K562 (cell line): ENCODE measurements around the gene DIAPH3. TPM values are rescaled to one million over a fixed set of nuclear protein-coding genes. Genes with fewer than 3 reads are reported as not detected.

Experiments used
- ATAC-seq: fragments of 200-7000 bp; cut with Tn5 transposase; 3 replicates; pipeline ENCODE4 v1.9.1; 2020; ENCODE audit warnings: moderate library complexity
- BruUV-seq: library from RNA; stranded (reverse); fragments of 400-500 nt; replicated peaks from 2 replicates; lab custom pipeline; 2021; lab: Mats Ljungman, UMichigan
- CTCF ChIA-PET: fragments of 300-600 bp; formaldehyde crosslinking; extraction: SDS; loops from one replicate; lab custom pipeline; 2021; ENCODE audit warnings: low intra/inter-chr PET ratio; lab: Yijun Ruan, JAX
- POLR2A ChIA-PET: fragments of 300-600, 350-650 bp; sonication (Branson Sonifier 250); formaldehyde crosslinking; extraction: SDS; loops from one replicate; lab custom pipeline; 2021; ENCODE audit warnings: antibody characterized with exemption, inconsistent platforms; lab: Yijun Ruan, JAX
- DNase-seq, 4 experiments: peaks; one replicate each; pipeline versions ENCODE4 v3.0.0 to v3.0.0-alpha.2; 2011 to 2018; ENCODE audit warnings: low spot score in 3 of 4, mixed read lengths in 3 of 4; ENCODE audit errors: extremely low read depth in 1 of 4
- FAIRE-seq: peaks from 2 replicates; lab custom pipeline; 2011; peaks lifted over from hg19 to GRCh38; lab: Jason Lieb, UNC
- H2AFZ ChIP-seq: 2 replicates; pipeline ENCODE4 v1.6.0; 2011; ENCODE audit warnings: low read depth, low read length, control low read depth, inconsistent platforms
- H3K27ac ChIP-seq: fragments of 200-600 bp; 3 replicates; pipeline ENCODE4 v1.8.0; 2011; ENCODE audit warnings: low read depth, mild to moderate bottlenecking, control low read depth, inconsistent platforms, low read length, moderate library complexity, mixed read lengths; ENCODE audit errors: extremely low read depth
- H3K27me3 ChIP-seq, 2 experiments: fragments of 300-600 bp in 1 of 2; 2 replicates in 1 of 2; 3 replicates in 1 of 2; pipeline versions ENCODE4 v1.6.0 to v1.8.0; 2011; ENCODE audit warnings: inconsistent platforms in 2 of 2, low read length in 2 of 2, mild to moderate bottlenecking in 1 of 2, mixed read lengths in 1 of 2, moderate library complexity in 1 of 2; ENCODE audit not compliant: control insufficient read depth in 2 of 2, insufficient read depth in 2 of 2
- H3K36me3 ChIP-seq: fragments of 300-600 bp; 3 replicates; pipeline ENCODE4 v1.8.0; 2011; ENCODE audit warnings: mild to moderate bottlenecking, low read length, inconsistent platforms; ENCODE audit not compliant: control insufficient read depth, insufficient read depth
- H3K4me1 ChIP-seq, 2 experiments: fragments of 200-600 bp in 1 of 2; replicated peaks in 1 of 2; 2 replicates in 1 of 2; 3 replicates in 1 of 2; pipeline versions ENCODE4 v1.5.1 to v1.8.0; 2011; ENCODE audit warnings: inconsistent platforms in 2 of 2, low read length in 2 of 2, mild to moderate bottlenecking in 1 of 2, mixed read lengths in 1 of 2, moderate library complexity in 1 of 2; ENCODE audit not compliant: control insufficient read depth in 2 of 2, insufficient read depth in 2 of 2
- H3K4me2 ChIP-seq: 2 replicates; pipeline ENCODE4 v1.6.1; 2011; ENCODE audit warnings: low read length, control low read depth, inconsistent platforms, mixed read lengths; ENCODE audit not compliant: insufficient read depth
- H3K4me3 ChIP-seq: fragments of 200-600 bp; sonication (generic), shearing (Covaris generic); 2 replicates; pipeline ENCODE4 v1.5.1; 2016; ENCODE audit warnings: control low read depth, inconsistent platforms
- H3K79me2 ChIP-seq: fragments of 200-600 bp; 3 replicates; pipeline ENCODE4 v1.8.0; 2011; ENCODE audit warnings: low read length, inconsistent platforms; ENCODE audit not compliant: control insufficient read depth, insufficient read depth
- H3K9ac ChIP-seq, 2 experiments: 2 replicates each; pipeline versions ENCODE4 v1.6.0 to v1.6.1; 2011; ENCODE audit warnings: low read depth in 2 of 2, low read length in 2 of 2, control low read depth in 1 of 2, inconsistent platforms in 1 of 2, mild to moderate bottlenecking in 1 of 2, mixed read lengths in 1 of 2; ENCODE audit not compliant: insufficient read depth in 1 of 2
- H3K9me1 ChIP-seq: one replicate; pipeline ENCODE4 v1.6.0; 2011; ENCODE audit warnings: inconsistent platforms, mild to moderate bottlenecking, low read length, moderate library complexity; ENCODE audit not compliant: control insufficient read depth, insufficient read depth
- H3K9me3 ChIP-seq: replicated peaks from 2 replicates; pipeline ENCODE4 v1.5.1; 2011; ENCODE audit warnings: low read depth, low read length, inconsistent platforms; ENCODE audit not compliant: control insufficient read depth, insufficient read depth
- H4K20me1 ChIP-seq: replicated peaks from 2 replicates; pipeline ENCODE4 v1.6.1; 2011; ENCODE audit warnings: low read length, inconsistent platforms, mixed read lengths; ENCODE audit not compliant: control insufficient read depth, insufficient read depth
- CHCHD3 ChIP-seq: fragments of 250-450 bp; sonication (Bioruptor Pico); IDR thresholded peaks from 2 replicates; pipeline ENCODE4 v2.1.2; 2022; ENCODE audit warnings: mild to moderate bottlenecking
- FOXJ2 ChIP-seq: fragments of 200-800 bp; sonication (Bioruptor generic); IDR thresholded peaks from 2 replicates; pipeline ENCODE4 v1.6.1; 2016; ENCODE audit warnings: missing genetic modification characterization, missing compliant biosample characterization
- GABPB2 ChIP-seq: fragments of 250-450 bp; sonication (Bioruptor Pico); conservative IDR thresholded peaks from 2 replicates; pipeline ENCODE4 v1.5.1; 2021; ENCODE audit warnings: mild to moderate bottlenecking
- KAT7 ChIP-seq: sonication (generic); formaldehyde crosslinking; IDR thresholded peaks from 2 replicates; pipeline ENCODE4 v1.8.0; 2022; ENCODE audit warnings: missing genetic modification reagents, mild to moderate bottlenecking, borderline replicate concordance
- MYNN ChIP-seq, 2 experiments: sonication (generic); formaldehyde crosslinking in 1 of 2; IDR thresholded peaks; 2 replicates each; pipeline versions ENCODE4 v1.5.0 to v1.6.1; 2016 to 2020; ENCODE audit warnings: antibody characterized with exemption in 1 of 2, missing genetic modification reagents in 1 of 2
- NKRF ChIP-seq: fragments of 450-650 bp; IDR thresholded peaks from 2 replicates; pipeline ENCODE4 v1.6.1; 2016; ENCODE audit warnings: borderline replicate concordance
- PKNOX1 ChIP-seq: fragments of 450-650 bp; IDR thresholded peaks from 2 replicates; pipeline ENCODE4 v1.6.1; 2016
- POU5F1 ChIP-seq: fragments of 150-350 bp; IDR thresholded peaks from 2 replicates; pipeline ENCODE4 v1.6.1; 2014; ENCODE audit warnings: borderline replicate concordance, low read length, low read depth, mild to moderate bottlenecking; ENCODE audit not compliant: partially characterized antibody
- RREB1 ChIP-seq: fragments of 250-450 bp; sonication (Bioruptor Pico); IDR thresholded peaks from 2 replicates; pipeline ENCODE4 v1.4.0; 2020
- ZKSCAN3 ChIP-seq: fragments of 250-450 bp; sonication (Bioruptor Pico); IDR thresholded peaks from 2 replicates; pipeline ENCODE4 v1.4.0; 2020
- ZNF408 ChIP-seq: fragments of 250-450 bp; sonication (Bioruptor Pico); IDR thresholded peaks from 2 replicates; pipeline ENCODE4 v1.4.0; 2020; ENCODE audit warnings: low read depth, mild to moderate bottlenecking, moderate library complexity
- ZNF512 ChIP-seq: IDR thresholded peaks from 2 replicates; pipeline ENCODE4 v1.6.1; 2016; ENCODE audit warnings: missing genetic modification characterization, missing compliant biosample characterization
- ZNF780A ChIP-seq: fragments of 250-450 bp; sonication (Bioruptor Pico); IDR thresholded peaks from 2 replicates; pipeline ENCODE4 v1.5.0; 2021; ENCODE audit warnings: mild to moderate bottlenecking
- WGBS: fragments of 100-300 bp; shearing (Covaris generic); methylation state at CpG from one replicate; pipeline ENCODE4 v1.1.6; 2016; ENCODE audit warnings: low coverage, mixed read lengths; ENCODE audit not compliant: insufficient coverage; ENCODE audit errors: missing lambda C conversion rate; 5-methylcytosine and 5-hydroxymethylcytosine counted together
- in situ Hi-C: fragments of 300-500 bp; cut with MboI; formaldehyde crosslinking; loops from 4 replicates; pipeline ENCODE4 v1.15.0; 2018; ENCODE audit warnings: inconsistent platforms, mixed read lengths
- intact Hi-C: fragments of 100-400 bp; cut with micrococcal nuclease; formaldehyde crosslinking; loops from 2 replicates; pipeline ENCODE4 v1.14.2; 2022
- polyA plus RNA-seq, 8 experiments: library from polyadenylated mRNA; depleted of rRNA in 4 of 8; stranded (reverse) in 5 of 8; unstranded in 3 of 8; fragments of >200 nt; fragmentation: Nextera tagmentation in 2 of 8; fragmentation: Illumina TruSeq in 1 of 8; extraction: Ambion mirVana in 2 of 8; extraction: Trizol in 1 of 8; gene quantifications; 2 replicates each; pipeline versions ENCODE4 v1.2.1 to v1.2.3, GENCODE V29; 2011 to 2014; ENCODE audit warnings: inconsistent platforms in 1 of 8, missing spikeins in 1 of 8
- total RNA-seq, 7 experiments: library from RNA; depleted of rRNA in 6 of 7; stranded (reverse); fragments of >200 nt in 6 of 7; fragmentation: Illumina TruSeq in 2 of 7; extraction: Trizol in 2 of 7; gene quantifications; 2 replicates each; pipeline versions ENCODE4 v1.2.1 to v1.2.3, GENCODE V29; 2011 to 2021; ENCODE audit warnings: low replicate concordance in 1 of 7

The DIAPH3 gene
- total and polyA plus RNA-seq, 9 of the 15 experiments (the other 6 are each of a cell fraction or from before 2014, with no cell fraction given): 9.0 to 18.7 (median 14.7) TPM

GRCh38 chr13:59766236-59766635 is 397.5 kb downstream of the DIAPH3 start:
- H3K9ac ChIP-seq: no peak overlapping the region
- no peak overlapping the region for H3K27ac ChIP-seq
- H3K36me3 ChIP-seq: no peaks in the 10 kb centered on the region
- no peaks in the 10 kb centered on the region for H3K9me1 ChIP-seq
- WGBS: 100% methylated on average over 1 of the region's 1 CpG
- H4K20me1 ChIP-seq: no peaks in the 10 kb centered on the region
- H3K9me3 ChIP-seq: no peaks in the 10 kb centered on the region
- no peaks in the 10 kb centered on the region for H3K4me1 ChIP-seq
- intact Hi-C loops (no loop called here), in situ Hi-C loops (no loop called here)
- CTCF ChIA-PET: no interaction called here
- H3K79me2 ChIP-seq: no peaks in the 10 kb centered on the region
- FAIRE-seq (no peak), ATAC-seq (no peak), DNase-seq (no peak)
- no TSS peak for BruUV-seq
- no peak overlapping the region for H3K4me2 ChIP-seq
- no peaks in the 10 kb centered on the region for H3K27me3 ChIP-seq
- POLR2A ChIA-PET: no interaction called here
- H3K4me3 ChIP-seq: no peak overlapping the region
- no peak overlapping the region for H2AFZ ChIP-seq
- no peak for TF ChIP-seq ZNF512 (tag)
- no peak for TF ChIP-seq NKRF
- no peak for TF ChIP-seq POU5F1
- no peak for TF ChIP-seq RREB1 (CRISPR knock-in tag)
- no peak for TF ChIP-seq CHCHD3 (CRISPR knock-in tag)
- no peak for TF ChIP-seq MYNN (IDR thresholded peaks at IDR 0.05)
- no peak for TF ChIP-seq MYNN (CRISPR knock-in tag; IDR thresholded peaks at IDR 0.05)
- TF ChIP-seq PKNOX1: no peak
- TF ChIP-seq ZKSCAN3 (CRISPR knock-in tag): no peak
- no peak for TF ChIP-seq KAT7 (CRISPR knock-in tag)
- no peak for TF ChIP-seq FOXJ2 (tag)
- TF ChIP-seq ZNF780A (CRISPR knock-in tag): no peak
- TF ChIP-seq ZNF408 (CRISPR knock-in tag): no peak
- no peak for TF ChIP-seq GABPB2
